SK-N-MC (cell line): ENCODE data around the gene ARHGAP24.
"Not testable (repeated sequence)": the region's sequence is repeated elsewhere in the genome, so short reads cannot be mapped to it uniquely, and the experiment has no call there.

Experiments used
- DNase-seq: peaks from one replicate; pipeline ENCODE4 v3.0.0-alpha.2; 2011; ENCODE audit warnings: low read depth, low spot score
- H3K27ac ChIP-seq: fragments of 200-600 bp; sonication (generic); 2 replicates; pipeline ENCODE4 v1.5.1; 2016; ENCODE audit warnings: mixed run types
- H3K36me3 ChIP-seq: fragments of 200-600 bp; sonication (generic); 2 replicates; pipeline ENCODE4 v1.6.1; 2017; ENCODE audit warnings: antibody characterized with exemption, low read length, mixed read lengths; ENCODE audit not compliant: insufficient read depth
- H3K4me3 ChIP-seq: fragments of 200-600 bp; sonication (generic); 2 replicates; pipeline ENCODE4 v1.5.1; 2016
- H3K9ac ChIP-seq: fragments of 200-600 bp; sonication (generic); 2 replicates; pipeline ENCODE4 v1.8.0; 2017; ENCODE audit warnings: mixed run types, mixed read lengths; ENCODE audit not compliant: insufficient read length
- H3K9me3 ChIP-seq: fragments of 200-600 bp; sonication (generic); 2 replicates; pipeline ENCODE4 v1.6.1; 2017; ENCODE audit warnings: low read depth, mild to moderate bottlenecking, antibody characterized with exemption, low read length, moderate library complexity, mixed read lengths
- EZH2 ChIP-seq: fragments of 200-600 bp; sonication (generic); IDR thresholded peaks from one replicate; pipeline ENCODE4 v1.6.1; 2017; ENCODE audit warnings: antibody characterized with exemption
- FOXP2 ChIP-seq: optimal IDR thresholded peaks from 2 replicates; pipeline ENCODE3; 2011; ENCODE audit warnings: mild to moderate bottlenecking, moderate library complexity; ENCODE audit not compliant: insufficient read depth; ENCODE audit errors: extremely low read length, control extremely low read depth
- POLR2AphosphoS5 ChIP-seq: IDR thresholded peaks from 2 replicates; pipeline ENCODE4 v1.6.1; 2012; ENCODE audit warnings: mild to moderate bottlenecking, low read depth, low read length, borderline replicate concordance

The ARHGAP24 gene

DNA sequence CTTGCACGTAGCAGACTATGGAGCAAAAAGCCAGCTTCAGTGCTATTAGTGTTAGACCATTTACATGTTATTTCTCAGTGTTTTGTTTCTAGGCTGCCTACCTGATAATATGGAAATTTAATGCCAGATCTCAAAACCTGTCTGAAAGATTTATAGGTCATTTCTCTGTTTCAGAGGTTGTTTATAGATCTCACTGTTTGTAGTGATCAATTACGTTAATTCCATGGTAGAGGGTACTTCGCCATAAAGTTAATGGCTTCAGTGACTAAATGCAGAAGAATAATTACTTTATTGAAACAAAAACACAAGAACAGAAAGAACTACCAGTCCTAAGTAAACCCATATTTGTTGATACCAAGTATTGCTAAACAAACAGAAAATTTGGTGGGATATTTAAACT, 420.8 kb downstream of the ARHGAP24 start:
- Histone ChIP-seq H3K4me3 (no peak overlapping the region), H3K9me3 (no peaks in the 10 kb centered on the region), H3K9ac (no peak overlapping the region), H3K27ac (no peak overlapping the region), H3K36me3 (no peaks in the 10 kb centered on the region)
- no peak for DNase-seq
- TF ChIP-seq EZH2 (no peak), FOXP2 (no peak), POLR2AphosphoS5 (no peak)

DNA sequence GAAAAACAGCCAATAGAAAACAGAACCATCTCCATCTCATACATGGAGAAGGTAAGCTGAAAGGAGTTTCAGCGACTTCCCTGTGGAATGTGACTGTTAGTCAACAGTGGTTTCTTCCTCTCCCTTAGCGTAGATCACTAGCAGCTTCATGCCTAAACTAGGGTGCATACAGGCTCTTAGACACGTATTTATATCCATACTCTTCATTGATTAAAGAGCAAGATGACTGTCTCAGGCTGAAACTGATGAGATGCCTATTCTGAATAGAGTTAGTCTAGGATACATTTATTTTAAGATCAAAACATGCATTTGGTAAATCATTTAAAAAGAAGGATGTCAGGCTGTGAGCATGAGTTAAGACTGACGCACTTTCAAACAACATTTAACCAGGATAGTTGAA, 423.3 kb downstream of the ARHGAP24 start:
- H3K9me3 ChIP-seq = no peaks in the 10 kb centered on the region
- no peak overlapping the region for H3K9ac ChIP-seq
- TF ChIP-seq FOXP2 (no peak), POLR2AphosphoS5 (no peak), EZH2 (no peak)
- H3K4me3 ChIP-seq = no peak overlapping the region
- DNase-seq = no peak
- H3K36me3 ChIP-seq = no peaks in the 10 kb centered on the region
- no peak overlapping the region for H3K27ac ChIP-seq

DNA sequence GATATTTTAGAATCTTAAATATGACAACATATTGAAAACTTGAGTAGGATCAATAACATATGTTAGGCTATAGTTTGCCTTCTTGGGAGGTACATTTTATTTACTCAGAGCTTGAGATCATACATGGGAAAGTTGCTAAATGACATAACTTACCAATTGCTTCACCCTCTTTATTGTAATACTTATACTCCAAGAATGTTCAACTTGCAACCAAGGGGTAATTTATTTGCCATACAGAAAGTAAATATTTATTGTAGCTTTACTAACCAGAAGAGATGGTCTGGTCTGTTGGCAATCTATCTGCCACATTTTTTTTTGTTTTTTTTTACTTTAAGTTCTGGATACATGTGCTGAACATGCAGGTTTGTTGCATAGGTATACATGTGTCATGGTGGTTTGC, 426.6 kb downstream of the ARHGAP24 start:
- H3K36me3 ChIP-seq = no peaks in the 10 kb centered on the region
- no peak for DNase-seq
- H3K4me3 ChIP-seq = no peak overlapping the region
- H3K9ac ChIP-seq = no peak overlapping the region
- no peak for TF ChIP-seq FOXP2
- TF ChIP-seq EZH2 = no peak
- no peak for TF ChIP-seq POLR2AphosphoS5
- no peak overlapping the region for H3K27ac ChIP-seq
- no peaks in the 10 kb centered on the region for H3K9me3 ChIP-seq

DNA sequence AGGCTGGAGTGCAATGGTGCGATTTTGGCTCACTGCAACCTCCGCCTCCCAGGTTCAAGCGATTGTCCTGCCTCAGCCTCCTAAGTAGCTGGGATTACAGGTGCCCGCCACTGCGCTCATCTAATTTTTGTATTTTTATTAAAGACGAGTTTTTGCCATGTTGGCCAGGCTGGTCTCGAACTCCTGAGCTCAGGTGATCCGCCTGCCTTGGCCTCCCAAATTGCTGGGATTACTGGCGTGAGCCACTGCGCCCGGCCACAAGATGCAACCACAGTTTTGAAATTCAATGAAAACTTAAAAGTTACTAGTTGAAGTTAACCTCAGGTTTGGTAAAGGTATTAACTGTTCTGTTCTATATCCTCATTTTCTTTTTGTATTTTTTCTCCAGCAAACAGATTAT, 427.7 kb downstream of the ARHGAP24 start:
- not testable (repeated sequence) for H3K36me3 ChIP-seq, H3K9me3 ChIP-seq, H3K9ac ChIP-seq, H3K4me3 ChIP-seq, DNase-seq, H3K27ac ChIP-seq

DNA sequence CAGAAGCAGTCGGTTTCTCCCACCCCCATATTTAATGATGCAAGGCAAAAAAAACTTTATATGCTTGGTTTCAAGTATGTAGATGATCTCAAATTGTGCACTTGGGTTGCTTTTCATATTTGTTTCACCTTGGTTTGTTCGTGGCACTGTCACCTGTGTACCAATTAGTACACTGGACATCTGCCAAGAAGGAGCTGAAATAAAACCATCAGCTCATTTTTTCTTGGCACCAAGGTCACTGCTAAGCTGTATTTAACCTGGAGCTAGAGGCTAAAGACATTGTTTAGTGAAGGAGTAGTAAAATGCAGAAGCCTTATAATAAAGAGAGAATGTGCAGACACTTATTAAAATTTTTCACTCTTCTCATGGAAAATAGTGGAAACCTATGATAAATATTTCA, 430.8 kb downstream of the ARHGAP24 start:
- Histone ChIP-seq H3K36me3 (no peaks in the 10 kb centered on the region), H3K9me3 (no peaks in the 10 kb centered on the region), H3K9ac (no peak overlapping the region), H3K4me3 (no peak overlapping the region), H3K27ac (no peak overlapping the region)
- no peak for TF ChIP-seq POLR2AphosphoS5
- no peak for TF ChIP-seq FOXP2
- TF ChIP-seq EZH2 = no peak
- no peak for DNase-seq

DNA sequence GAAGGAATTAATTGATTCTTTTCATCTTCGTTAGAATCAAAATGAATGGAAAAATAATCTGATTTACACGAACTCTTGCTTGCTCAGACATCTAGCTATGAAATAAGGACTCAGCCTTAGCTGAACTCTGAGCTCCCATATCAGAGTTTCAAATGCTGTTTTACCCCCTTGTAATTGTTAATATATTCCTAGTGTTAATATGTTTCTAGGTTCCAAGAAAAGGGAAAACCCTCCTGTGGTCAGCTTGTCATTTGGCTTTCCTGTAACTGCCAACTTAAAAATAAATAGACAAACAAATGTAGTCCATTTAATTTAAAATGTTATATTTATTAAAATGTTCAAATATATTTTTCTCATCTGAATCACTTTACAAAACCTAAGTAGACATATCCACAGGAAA, 432.1 kb downstream of the ARHGAP24 start:
- TF ChIP-seq EZH2 = no peak
- TF ChIP-seq POLR2AphosphoS5 = no peak
- TF ChIP-seq FOXP2 = no peak
- H3K36me3 ChIP-seq = no peaks in the 10 kb centered on the region
- H3K9me3 ChIP-seq = no peaks in the 10 kb centered on the region
- no peak for DNase-seq
- H3K4me3 ChIP-seq = no peak overlapping the region
- H3K9ac ChIP-seq = no peak overlapping the region
- no peak overlapping the region for H3K27ac ChIP-seq

DNA sequence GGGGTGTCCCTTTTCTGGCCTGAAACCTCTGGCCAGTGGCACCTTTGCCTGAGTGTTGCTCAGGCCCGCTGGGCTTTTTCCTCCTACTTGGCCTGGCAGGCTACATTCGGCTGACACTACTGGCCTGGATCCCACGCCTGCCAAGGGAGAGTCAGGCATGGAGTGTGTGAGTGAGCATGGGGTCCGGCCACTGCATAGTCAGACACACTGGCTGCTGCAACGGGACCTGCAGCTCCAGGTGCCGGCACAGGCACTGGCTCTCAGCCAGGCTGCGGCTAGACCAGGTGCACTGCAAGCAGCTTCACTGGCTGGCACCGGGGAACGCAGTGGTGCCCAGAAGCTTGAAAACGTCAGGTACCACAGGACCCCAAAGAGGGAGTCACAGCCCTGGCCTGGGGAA, 434.9 kb downstream of the ARHGAP24 start:
- 0 out of 2 replicates have a peak, but pooled peaks cover 2% of the 10 kb centered on the region for H3K9me3 ChIP-seq
- no peak for DNase-seq
- H3K4me3 ChIP-seq = no peak overlapping the region
- no peak overlapping the region for H3K27ac ChIP-seq
- TF ChIP-seq POLR2AphosphoS5 = no peak
- TF ChIP-seq FOXP2 = no peak
- TF ChIP-seq EZH2 = no peak
- no peaks in the 10 kb centered on the region for H3K36me3 ChIP-seq
- no peak overlapping the region for H3K9ac ChIP-seq

DNA sequence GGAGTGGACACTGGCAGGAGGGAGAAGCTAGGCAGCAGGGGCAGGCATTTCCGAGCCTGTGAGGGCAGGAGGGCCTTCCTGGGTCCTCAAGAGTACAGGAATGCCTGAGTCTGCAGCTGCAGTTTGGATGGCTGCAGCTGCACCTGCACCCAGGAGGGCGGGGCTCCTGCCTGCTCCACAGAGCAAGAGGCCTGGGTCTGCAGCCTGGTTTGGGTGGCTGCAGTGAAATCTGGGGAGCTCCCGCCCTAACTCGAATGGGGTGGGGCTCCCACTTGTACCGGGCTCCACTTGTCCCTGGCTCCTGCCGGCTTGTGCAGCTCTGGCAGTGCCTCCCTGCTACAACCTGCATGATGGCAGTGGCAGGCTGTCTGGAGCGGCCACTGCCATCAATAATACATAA, 436.0 kb downstream of the ARHGAP24 start:
- Histone ChIP-seq H3K36me3 (no peaks in the 10 kb centered on the region), H3K27ac (no peak overlapping the region)
- no peak for TF ChIP-seq POLR2AphosphoS5
- TF ChIP-seq EZH2 = no peak
- TF ChIP-seq FOXP2 = no peak

DNA sequence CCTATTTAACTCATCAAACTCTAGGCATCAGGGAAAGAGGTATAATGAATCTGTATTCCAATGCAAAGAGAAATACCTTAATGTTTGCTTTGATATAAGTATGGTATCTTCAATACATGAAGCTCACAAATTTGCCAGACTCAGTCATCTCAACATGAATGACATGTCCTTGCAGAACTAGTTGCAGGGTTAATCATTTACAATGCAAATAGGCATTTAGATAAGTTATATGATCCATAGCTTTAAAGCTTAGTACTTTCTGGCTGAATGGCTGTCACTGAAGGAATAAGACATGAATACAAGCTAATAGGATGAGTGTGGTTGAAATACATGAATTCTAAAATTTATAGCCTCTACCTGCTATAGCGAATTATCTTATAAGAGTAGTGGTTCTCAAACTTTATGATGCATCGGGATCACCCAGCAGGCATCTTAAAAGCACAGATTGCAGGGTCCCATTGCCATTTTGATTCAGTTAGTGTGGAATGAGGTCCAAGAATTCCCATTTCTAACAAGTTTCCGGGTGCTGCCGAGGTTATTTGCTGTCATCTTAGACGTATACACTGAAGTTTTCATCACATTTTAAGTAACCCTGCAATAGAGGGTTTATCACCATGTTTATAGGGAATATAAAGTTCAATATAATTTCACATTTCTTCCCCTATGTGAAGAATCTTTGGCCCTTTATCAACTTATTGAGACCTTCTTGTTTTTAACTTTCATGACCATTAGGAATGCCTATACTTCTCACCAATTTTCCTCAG, 439.2 kb downstream of the ARHGAP24 start:
- Histone ChIP-seq H3K9ac (no peak overlapping the region), H3K9me3 (0 out of 2 replicates have a peak, but pooled peaks cover 2% of the 10 kb centered on the region), H3K36me3 (no peaks in the 10 kb centered on the region), H3K27ac (no peak overlapping the region), H3K4me3 (no peak overlapping the region)
- DNase-seq = no peak
- TF ChIP-seq POLR2AphosphoS5 (no peak), FOXP2 (no peak), EZH2 (no peak)

More for the DNA sequence above, 436.0 kb downstream of the ARHGAP24 start:
- Histone ChIP-seq H3K9me3 (0 out of 2 replicates have a peak, but pooled peaks cover 2% of the 10 kb centered on the region), H3K9ac (no peak overlapping the region), H3K4me3 (no peak overlapping the region)
- no peak for DNase-seq

DNA sequence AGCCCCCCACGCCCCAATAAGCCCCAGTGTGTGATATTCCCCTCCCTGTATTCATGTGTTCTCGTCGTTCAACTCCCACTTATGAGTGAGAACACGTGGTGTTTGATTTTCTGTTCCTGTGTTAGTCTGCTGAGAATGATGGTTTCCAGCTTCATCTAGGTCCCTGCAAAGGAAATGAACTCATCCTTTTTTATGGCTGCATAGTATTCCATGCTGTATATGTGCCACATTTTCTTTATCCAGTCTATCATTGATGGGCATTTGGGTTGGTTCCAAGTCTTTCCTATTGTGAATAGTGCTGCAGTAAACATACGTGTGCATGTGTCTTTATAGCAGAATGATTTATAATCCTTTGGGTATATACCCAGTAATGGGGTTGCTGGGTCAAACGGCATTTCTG, 440.6 kb downstream of the ARHGAP24 start:
- H3K27ac ChIP-seq, H3K9me3 ChIP-seq, DNase-seq, H3K9ac ChIP-seq, H3K4me3 ChIP-seq, H3K36me3 ChIP-seq: not testable (repeated sequence)
